Camera-type eye (tissue), 1 donor: ENCODE data around the gene C10orf88. TPM values are rescaled to one million over a fixed set of nuclear protein-coding genes. Genes with fewer than 3 reads are reported as not detected.

Experiments
- total RNA-seq: library from RNA; depleted of rRNA; stranded (reverse); fragments of >200 nt; gene quantifications from one replicate; pipeline ENCODE4 v1.2.3, GENCODE V29; 2014

Gene C10orf88
- 16.5 TPM for total RNA-seq

GRCh38 chr10:122953902-122954730 lies at the start of gene C10orf88:
C10orf88 (minus strand) TSS chr10:122954227; CDS start chr10:122954178, 49 bp downstream.

GRCh38 chr10:122980209-122981065 lies 26.4 kb upstream of the C10orf88 start, which contains the start of gene PSTK:
PSTK (plus strand) TSS chr10:122980401; CDS start chr10:122980480, 79 bp downstream.

GRCh38 chr10:122910310-122910709 lies 43.7 kb downstream of the C10orf88 start, which contains the start of gene FAM24A:
FAM24A (plus strand) TSS chr10:122910610; CDS start chr10:122911635, 1,025 bp downstream.

Other genes starting within 250 kb of the C10orf88 start
- gene CUZD1, start 108.4 kb downstream of the C10orf88 start, total RNA-seq, result 1.3 TPM
- gene FAM24B, start 74.6 kb downstream of the C10orf88 start, total RNA-seq, result 5.3 TPM
- gene FAM24A, start 43.6 kb downstream of the C10orf88 start, total RNA-seq, result not detected
- 8.1 TPM for gene PSTK, start 26.2 kb upstream of the C10orf88 start, total RNA-seq
- 21.4 TPM for gene IKZF5, start 54.6 kb upstream of the C10orf88 start, total RNA-seq
- gene ACADSB, start 54.8 kb upstream of the C10orf88 start, total RNA-seq, result 28.0 TPM
- gene HMX3, start 181.7 kb upstream of the C10orf88 start, total RNA-seq, result 1.1 TPM
- not detected for gene HMX2, start 193.9 kb upstream of the C10orf88 start, total RNA-seq
- 130 TPM for gene BUB3, start 200.2 kb upstream of the C10orf88 start, total RNA-seq